Activated CD8-positive, alpha-beta memory T cell treated with anti-CD3 and anti-CD28 coated beads for 1 hour (primary cell): ENCODE measurements around the gene LY6G6D.

ENCODE experiments used
- DNase-seq, 2 donors: peaks; one replicate each; pipeline ENCODE4 v3.0.0-alpha.2; 2020; ENCODE audit warnings: low read depth in 1 of 2; ENCODE audit errors: extremely low read depth in 1 of 2

LY6G6D gene

GRCh38 chr6:31733734-31734133 lies 18.6 kb downstream of the LY6G6D start:
- no peak for DNase-seq

DNA sequence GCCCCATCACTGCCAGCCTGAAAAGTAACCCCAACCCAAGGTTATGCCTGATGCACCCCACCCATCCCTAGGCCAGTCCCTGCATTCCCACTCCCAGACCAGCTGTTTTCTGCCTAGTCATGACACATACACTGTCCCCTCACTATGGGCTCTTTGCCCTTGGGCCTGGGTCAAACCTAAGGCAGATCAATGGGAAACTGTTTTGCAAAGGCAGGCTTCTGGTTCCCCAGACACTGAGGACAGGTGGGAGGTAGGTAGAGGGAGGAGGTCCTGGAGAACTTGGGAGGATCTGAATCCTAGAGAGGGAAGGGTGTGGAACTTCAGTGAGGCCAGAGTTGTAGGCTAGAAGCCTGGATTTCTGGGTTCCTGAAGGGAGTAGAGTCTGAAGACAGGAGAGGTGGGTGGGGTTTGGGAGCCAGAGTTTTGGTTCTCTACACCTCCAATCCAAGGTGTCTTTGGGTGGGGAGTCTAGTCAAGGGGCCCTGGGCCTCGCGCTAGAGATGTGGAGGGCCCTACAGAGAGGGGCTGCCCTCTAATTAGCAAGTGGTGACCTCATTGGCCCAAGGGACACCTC lies 19.2 kb downstream of the LY6G6D start:
- DNase-seq, result peak in 1 of 2 donors; percentile 38

- DNase-seq, result no peak
Observed at GRCh38 chr6:31734821-31735406, 19.8 kb downstream of the LY6G6D start.

- DNase-seq, result peak; percentile 45 to 63
Observed at GRCh38 chr6:31736021-31736767, 21.0 kb downstream of the LY6G6D start, which contains the start of gene CLIC1. Gene CLIC1, minus strand, starts transcription at chr6:31736530. Its CDS starts 230 bp downstream, at chr6:31736300.

DNA sequence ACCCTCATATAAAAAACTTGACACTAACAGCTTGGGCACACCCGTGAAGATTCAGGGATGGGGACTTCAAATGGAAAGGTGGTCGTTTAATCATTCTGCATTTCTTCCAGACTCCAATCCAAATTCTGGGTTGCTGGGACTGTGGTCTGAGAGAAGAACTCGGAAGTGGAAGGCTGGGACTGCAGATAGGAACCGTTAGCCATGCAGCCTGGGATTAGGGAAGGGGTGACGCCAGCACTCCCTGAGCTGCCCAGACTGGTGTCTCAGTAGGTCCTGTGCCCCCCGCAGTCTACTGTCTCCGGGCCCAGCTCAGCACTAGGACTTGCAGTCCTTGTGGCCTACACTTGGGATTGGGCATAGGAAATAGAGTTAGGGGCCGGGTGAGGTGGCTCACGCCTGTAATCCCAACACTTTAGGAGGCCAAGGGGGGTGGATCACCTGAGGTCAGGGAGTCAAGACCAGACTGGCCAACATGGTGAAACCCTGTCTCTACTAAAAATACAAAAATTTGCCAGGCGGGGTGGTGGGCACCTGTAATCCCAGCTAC lies 21.7 kb downstream of the LY6G6D start:
- no peak for DNase-seq

GRCh38 chr6:31737315-31737990 lies 22.3 kb downstream of the LY6G6D start:
- no peak for DNase-seq

DNA sequence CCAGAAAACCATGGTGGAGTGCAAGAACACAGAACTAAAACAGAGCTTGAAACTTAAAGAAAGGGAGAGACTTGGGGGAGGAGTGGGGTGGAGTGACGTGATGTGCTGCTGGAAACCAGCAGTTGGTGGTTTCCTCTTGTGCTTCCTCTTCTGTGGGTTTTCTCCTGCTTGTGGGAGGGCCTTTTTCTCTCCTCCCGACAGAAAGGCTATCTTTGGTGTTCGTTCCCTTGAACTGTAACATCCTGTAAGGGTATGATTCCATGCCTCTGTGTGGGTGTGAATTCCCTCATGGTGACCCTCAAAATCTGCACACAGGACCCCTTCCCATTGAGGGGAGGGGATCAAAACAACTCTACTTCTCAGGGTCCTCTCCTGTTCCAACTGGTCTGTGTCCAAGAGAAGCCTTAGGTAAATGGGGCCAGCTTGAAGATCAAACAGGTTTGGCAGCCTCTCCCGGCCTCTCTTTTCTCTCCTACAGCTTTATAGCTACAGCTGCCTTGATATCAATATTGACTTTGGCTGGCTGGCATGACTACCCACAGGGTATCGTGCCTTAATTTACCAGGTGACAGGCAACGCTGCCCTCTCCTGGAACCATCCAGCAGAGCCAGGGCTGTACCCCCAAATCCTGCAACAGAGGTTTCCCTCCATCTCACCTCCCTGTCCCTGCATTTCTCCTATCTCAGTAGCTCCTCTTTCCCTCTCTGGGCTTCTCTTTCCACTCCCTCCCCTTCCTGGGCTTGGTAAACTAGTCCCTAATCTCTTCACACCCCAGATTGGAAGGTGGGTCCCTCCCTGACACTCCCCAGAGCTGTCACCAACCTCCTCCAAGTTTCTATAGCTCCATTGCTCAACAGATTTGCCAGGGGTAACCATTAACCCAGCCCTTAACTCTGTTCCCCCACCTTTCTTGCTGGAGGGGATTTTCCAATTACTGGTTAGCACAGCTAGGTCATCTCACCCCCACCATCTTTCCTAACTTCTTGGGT lies 23.1 kb downstream of the LY6G6D start:
- DNase-seq, result peak; percentile 37 to 39

GRCh38 chr6:31739639-31740396 lies 24.7 kb downstream of the LY6G6D start, which contains the start of gene MSH5:
Gene MSH5, plus strand, starts transcription at chr6:31740005. Its CDS starts 462 bp downstream, at chr6:31740467.
- peak; percentile 87 to 91 for DNase-seq

DNA sequence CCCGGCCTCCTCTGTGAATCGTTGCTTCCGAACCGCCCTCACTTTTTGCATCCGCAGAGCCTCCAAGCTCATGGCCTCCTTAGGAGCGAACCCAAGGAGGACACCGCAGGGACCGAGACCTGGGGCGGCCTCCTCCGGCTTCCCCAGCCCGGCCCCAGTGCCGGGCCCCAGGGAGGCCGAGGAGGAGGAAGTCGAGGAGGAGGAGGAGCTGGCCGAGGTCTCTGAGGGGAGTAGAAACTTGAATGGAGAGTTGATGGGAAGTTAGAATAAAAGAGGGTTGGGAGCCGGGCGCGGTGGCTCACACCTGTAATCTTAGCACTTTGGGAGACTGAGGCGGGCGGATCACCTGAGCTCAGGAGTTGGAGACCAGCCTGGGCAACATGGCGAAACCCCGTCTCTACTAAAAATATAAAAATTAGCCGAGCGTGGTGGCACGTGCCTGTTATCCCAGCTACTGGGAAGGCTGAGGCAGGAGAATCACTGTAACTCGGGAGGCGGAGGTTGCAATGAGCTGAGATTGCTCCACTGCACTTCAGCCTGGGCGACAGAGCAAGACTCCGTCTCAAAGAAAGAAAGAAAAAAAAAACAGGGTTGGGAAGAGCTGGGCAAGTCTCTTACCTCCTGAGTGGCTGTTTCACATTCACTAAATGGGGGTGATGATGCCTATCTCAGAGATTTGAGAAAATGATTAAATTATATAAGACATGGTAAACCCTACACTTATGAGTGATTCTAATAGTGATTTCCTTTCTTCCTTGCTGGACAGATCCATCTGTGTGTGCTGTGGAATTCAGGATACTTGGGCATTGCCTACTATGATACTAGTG lies 25.5 kb downstream of the LY6G6D start:
- no peak for DNase-seq

GRCh38 chr6:31741815-31742214 lies 26.7 kb downstream of the LY6G6D start:
- no peak for DNase-seq

- no peak for DNase-seq
Observed at GRCh38 chr6:31742894-31743293, 27.7 kb downstream of the LY6G6D start.

DNA sequence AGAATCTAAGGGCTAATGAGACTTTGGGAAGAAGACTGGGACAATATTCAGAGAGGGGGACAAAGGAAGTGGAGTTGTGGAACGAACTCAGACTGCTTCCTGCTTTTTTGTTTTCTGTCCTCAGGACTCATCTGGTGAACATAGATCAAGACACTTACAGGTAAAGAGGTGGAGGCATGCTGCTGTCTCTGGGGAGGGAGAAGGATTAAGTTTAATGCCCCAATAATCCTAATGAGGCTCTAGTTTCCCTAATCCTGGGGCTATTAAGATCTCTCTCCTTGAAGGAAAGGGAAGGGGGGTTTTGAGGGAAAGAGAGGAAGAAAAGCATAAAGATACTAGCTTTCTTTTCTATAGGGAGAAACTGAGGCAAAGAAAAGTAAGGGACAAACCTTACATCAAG lies 29.3 kb downstream of the LY6G6D start:
- DNase-seq, result no peak

DNA sequence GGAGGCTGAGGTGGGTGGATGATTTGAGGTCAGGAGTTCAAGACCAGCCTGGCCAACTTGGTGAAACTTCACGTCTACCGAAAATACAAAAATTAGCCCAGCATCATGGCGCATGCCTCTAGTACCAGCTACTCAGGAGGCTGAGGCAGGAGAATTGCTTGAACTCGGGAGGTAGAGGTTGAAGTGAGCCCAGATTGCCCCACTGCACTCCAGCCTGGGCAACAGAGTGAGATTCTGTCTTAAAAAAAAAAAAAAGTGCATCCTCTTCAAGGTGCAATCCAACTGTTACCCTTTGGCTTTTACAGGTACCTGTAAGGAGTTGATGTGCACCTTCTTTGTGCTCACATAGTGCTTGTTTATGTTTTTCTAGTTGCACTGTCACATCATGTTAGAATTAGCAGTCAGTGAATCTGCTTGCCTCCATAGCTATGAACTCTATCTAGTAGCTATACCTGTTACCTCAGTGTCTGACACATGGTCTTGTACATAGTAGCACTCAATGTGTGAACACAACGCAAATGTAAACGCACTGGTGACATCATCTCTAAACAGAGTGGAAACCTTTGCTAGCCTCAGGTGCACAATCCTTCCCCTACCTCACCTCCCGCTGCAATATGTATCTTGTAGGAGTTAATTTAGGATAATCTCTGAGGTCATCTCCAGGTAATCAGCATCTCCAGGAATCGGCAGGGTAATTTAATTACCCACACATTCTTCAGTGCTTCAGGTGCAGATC lies 34.3 kb downstream of the LY6G6D start:
- DNase-seq, result no peak

GRCh38 chr6:31750411-31751022 lies 35.4 kb downstream of the LY6G6D start:
- no peak for DNase-seq

DNA sequence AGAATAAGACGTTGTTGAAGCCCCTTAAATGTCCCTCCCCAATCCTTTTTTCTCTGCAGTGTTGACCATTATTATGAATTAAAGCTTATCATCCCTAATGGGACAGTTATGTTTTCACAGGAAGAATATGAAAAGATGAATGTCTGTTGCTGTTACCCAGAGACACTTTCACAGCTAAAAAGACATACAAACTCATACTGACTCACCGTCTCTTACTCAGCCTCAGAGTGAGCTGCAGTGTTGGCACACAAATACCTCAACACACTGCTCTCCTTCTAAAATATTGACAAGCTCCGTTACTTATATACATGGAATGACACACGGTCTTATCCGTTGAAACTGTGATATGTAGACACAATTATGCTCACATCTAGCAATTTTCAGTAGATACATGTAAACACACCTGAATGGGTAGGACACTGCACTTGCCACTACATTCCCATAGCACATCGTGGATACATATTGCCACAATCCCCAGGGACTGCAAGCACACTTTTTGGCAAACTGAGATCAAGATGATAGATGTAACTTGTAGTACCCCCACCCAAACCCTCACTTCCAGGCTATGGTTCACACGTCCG lies 37.7 kb downstream of the LY6G6D start:
- DNase-seq, result no peak

DNA sequence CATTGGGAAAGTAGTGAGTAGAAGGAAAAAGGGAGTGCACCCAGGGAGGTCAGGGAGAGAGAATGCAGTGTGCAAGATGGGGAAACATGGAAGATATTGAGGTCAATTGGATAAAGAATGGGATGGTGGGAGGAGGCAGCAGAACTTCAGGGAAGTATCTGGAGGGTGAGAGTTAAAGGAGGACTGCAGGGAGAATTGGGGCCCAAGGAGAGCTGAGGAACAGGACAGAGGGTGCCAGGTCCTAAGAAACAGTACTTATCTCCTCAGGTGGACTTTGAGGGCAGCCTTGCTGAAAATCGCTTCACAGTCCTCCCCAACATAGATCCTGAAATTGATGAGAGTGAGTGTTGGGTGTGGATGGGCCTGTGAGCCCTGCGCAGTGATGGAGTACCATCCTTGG lies 43.1 kb downstream of the LY6G6D start:
- no peak for DNase-seq

- DNase-seq, result no peak
Observed at GRCh38 chr6:31760790-31761189, 45.6 kb downstream of the LY6G6D start.
